ES-I3 (cell line): Measurements from ENCODE around the gene DDX1.

Experiments used
- H3K36me3 ChIP-seq: 2 replicates; pipeline ENCODE4 v1.6.1; 2013; ENCODE audit warnings: mild to moderate bottlenecking, low read length, control low read depth, moderate library complexity; ENCODE audit not compliant: insufficient read depth
- H3K4me1 ChIP-seq: 2 replicates; pipeline ENCODE4 v1.6.1; 2013; ENCODE audit warnings: mild to moderate bottlenecking, control low read depth, low read length; ENCODE audit not compliant: insufficient read depth
- H3K9ac ChIP-seq: 2 replicates; pipeline ENCODE4 v1.6.1; 2013; ENCODE audit warnings: low read depth, mild to moderate bottlenecking, low read length, moderate library complexity
- H3K9me3 ChIP-seq: 2 replicates; pipeline ENCODE4 v1.6.1; 2013; ENCODE audit warnings: mild to moderate bottlenecking, low read length, moderate library complexity; ENCODE audit not compliant: control insufficient read depth, insufficient read depth

DDX1 gene

GRCh38 chr2:15631883-15632282, 40.2 kb downstream of the DDX1 start:
- Histone ChIP-seq H3K4me1 (0 out of 2 replicates have a peak, but pooled peaks cover 4% of the 10 kb centered on the region), H3K36me3 (peaks cover 24% of the 10 kb centered on the region), H3K9me3 (no peaks in the 10 kb centered on the region), H3K9ac (no peak overlapping the region)

GRCh38 chr2:15633043-15633970, 41.6 kb downstream of the DDX1 start:
- Histone ChIP-seq H3K9me3 (no peaks in the 10 kb centered on the region), H3K9ac (no peak overlapping the region), H3K4me1 (peaks cover 12% of the 10 kb centered on the region), H3K36me3 (peaks cover 19% of the 10 kb centered on the region)

GRCh38 chr2:15633971-15634346, 42.3 kb downstream of the DDX1 start:
- peaks cover 12% of the 10 kb centered on the region for H3K4me1 ChIP-seq
- H3K9ac ChIP-seq = no peak overlapping the region
- H3K36me3 ChIP-seq = peaks cover 19% of the 10 kb centered on the region
- H3K9me3 ChIP-seq = no peaks in the 10 kb centered on the region

- Histone ChIP-seq H3K4me1 (peaks cover 12% of the 10 kb centered on the region), H3K9me3 (no peaks in the 10 kb centered on the region), H3K36me3 (peaks cover 19% of the 10 kb centered on the region), H3K9ac (no peak overlapping the region)
Observed at GRCh38 chr2:15634846-15635490, 43.3 kb downstream of the DDX1 start.

GRCh38 chr2:15636972-15637785, 45.5 kb downstream of the DDX1 start:
- H3K9me3 ChIP-seq = peaks cover 4% of the 10 kb centered on the region; the same call in 1 of the 2 replicates
- H3K4me1 ChIP-seq = peaks cover 12% of the 10 kb centered on the region
- no peak overlapping the region for H3K9ac ChIP-seq
- H3K36me3 ChIP-seq = peaks cover 12% of the 10 kb centered on the region

- Histone ChIP-seq H3K9me3 (peaks cover 4% of the 10 kb centered on the region; the same call in 1 of the 2 replicates), H3K36me3 (peaks cover 4% of the 10 kb centered on the region), H3K9ac (no peak overlapping the region), H3K4me1 (peaks cover 12% of the 10 kb centered on the region)
Observed at GRCh38 chr2:15638720-15639119, 47.1 kb downstream of the DDX1 start.

GRCh38 chr2:15639323-15640251, 47.9 kb downstream of the DDX1 start:
- Histone ChIP-seq H3K36me3 (peaks cover 4% of the 10 kb centered on the region), H3K9ac (no peak overlapping the region), H3K9me3 (peaks cover 4% of the 10 kb centered on the region; the same call in 1 of the 2 replicates), H3K4me1 (peaks cover 10% of the 10 kb centered on the region)

GRCh38 chr2:15640261-15640711, 48.6 kb downstream of the DDX1 start:
- Histone ChIP-seq H3K9me3 (peaks cover 4% of the 10 kb centered on the region; the same call in 1 of the 2 replicates), H3K4me1 (peaks cover 8% of the 10 kb centered on the region), H3K36me3 (peaks cover 4% of the 10 kb centered on the region; the same call in 1 of the 2 replicates), H3K9ac (no peak overlapping the region)

GRCh38 chr2:15640784-15641183, 49.1 kb downstream of the DDX1 start:
- H3K9me3 ChIP-seq = peaks cover 4% of the 10 kb centered on the region; the same call in 1 of the 2 replicates
- peaks cover 4% of the 10 kb centered on the region; the same call in 1 of the 2 replicates for H3K36me3 ChIP-seq
- peaks cover 10% of the 10 kb centered on the region for H3K4me1 ChIP-seq
- no peak overlapping the region for H3K9ac ChIP-seq

- Histone ChIP-seq H3K9ac (no peak overlapping the region), H3K4me1 (peaks cover 12% of the 10 kb centered on the region), H3K9me3 (peaks cover 4% of the 10 kb centered on the region; the same call in 1 of the 2 replicates)
Observed at GRCh38 chr2:15641530-15641982, 49.9 kb downstream of the DDX1 start.

GRCh38 chr2:15642011-15642814, 50.5 kb downstream of the DDX1 start:
- H3K4me1 ChIP-seq = peaks cover 8% of the 10 kb centered on the region
- H3K36me3 ChIP-seq = peaks cover 4% of the 10 kb centered on the region; the same call in 1 of the 2 replicates
- H3K9ac ChIP-seq = no peak overlapping the region
- peaks cover 4% of the 10 kb centered on the region; the same call in 1 of the 2 replicates for H3K9me3 ChIP-seq

More at GRCh38 chr2:15641530-15641982, 49.9 kb downstream of the DDX1 start:
- peaks cover 4% of the 10 kb centered on the region; the same call in 1 of the 2 replicates for H3K36me3 ChIP-seq

- H3K9ac ChIP-seq = no peak overlapping the region
- H3K9me3 ChIP-seq = peaks cover 4% of the 10 kb centered on the region; the same call in 1 of the 2 replicates
- peaks cover 4% of the 10 kb centered on the region; the same call in 1 of the 2 replicates for H3K36me3 ChIP-seq
- peaks cover 4% of the 10 kb centered on the region; the same call in 1 of the 2 replicates for H3K4me1 ChIP-seq
Observed at GRCh38 chr2:15642815-15643500, 51.3 kb downstream of the DDX1 start.
